ENCODE results near the gene TRIM65.
"Not testable (repeated sequence)": the region's sequence is repeated elsewhere in the genome, so short reads cannot be mapped to it uniquely, and the experiment has no call there.

TRIM65 gene

DNA sequence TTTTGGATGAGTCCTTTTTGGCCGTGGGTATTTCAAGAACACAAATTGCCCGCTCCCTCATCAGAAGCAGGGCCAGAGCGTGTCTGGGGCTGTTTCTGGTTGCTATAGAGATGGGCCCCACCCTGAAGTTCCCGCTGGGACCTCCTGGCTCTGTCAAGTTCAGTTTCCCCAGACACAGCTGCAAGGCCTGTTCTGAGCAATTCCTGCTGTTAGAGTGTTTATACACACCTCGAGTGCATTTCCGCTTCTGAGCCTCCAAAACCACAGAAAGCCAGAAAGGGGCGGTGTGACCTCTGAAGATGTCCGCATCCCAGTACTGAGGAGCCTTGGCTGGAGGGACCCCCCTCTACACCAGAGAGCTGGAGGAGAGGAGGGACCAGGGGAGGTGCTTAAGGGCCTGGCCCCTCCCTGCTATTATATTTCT, 32.3 kb downstream of the TRIM65 start:
- DNase-seq (ENCODE audit: low read depth, low spot score), result peak; percentile 87
- H3K4me3 ChIP-seq (ENCODE audit: low read length), result no peak overlapping the region; the same call in none of the 2 replicates

DNA sequence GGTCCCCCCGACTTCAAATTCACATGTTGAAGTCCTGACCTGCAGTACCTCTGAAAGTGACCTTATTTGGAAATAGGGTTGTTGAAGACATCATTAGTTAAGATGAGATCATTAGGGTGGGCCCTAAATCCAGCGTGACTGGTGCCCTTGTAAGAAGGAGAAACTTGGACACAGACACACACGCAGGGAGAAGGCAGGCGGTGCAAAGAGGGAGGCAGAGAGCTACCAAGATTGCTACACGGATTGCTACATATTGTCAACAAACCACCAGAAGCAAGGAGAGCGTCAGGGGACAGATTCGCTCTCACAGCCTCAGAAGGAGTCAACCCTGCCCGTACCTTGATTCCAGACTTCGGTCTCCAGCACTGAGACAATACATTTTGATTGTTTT, 34.8 kb downstream of the TRIM65 start:
- DNase-seq (ENCODE audit: low read depth, low spot score), result no peak

DNA sequence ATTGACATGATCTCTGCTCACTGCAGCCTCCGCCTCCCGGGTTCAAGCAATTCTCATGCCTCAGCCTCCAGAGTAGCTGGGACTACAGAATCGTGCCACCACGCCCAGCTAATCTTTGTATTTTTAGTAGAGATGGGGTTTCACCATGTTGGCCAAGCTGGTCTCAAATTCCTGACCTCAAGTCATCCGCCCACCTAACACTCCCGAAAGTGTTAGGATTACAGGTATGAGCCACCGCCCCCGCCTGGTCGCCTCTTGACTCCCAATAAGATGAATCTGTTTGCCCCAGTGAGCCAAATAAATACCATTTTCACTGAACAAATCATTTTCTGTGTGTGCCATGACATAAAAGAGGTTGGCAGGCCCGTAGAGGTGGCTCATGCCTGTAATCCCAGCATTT, 37.4 kb downstream of the TRIM65 start:
- not testable (repeated sequence) for DNase-seq (ENCODE audit: low read depth, low spot score); H3K4me3 ChIP-seq (ENCODE audit: low read length)

More for the DNA sequence above, 34.8 kb downstream of the TRIM65 start:
- H3K4me3 ChIP-seq (ENCODE audit: low read length), result no peak overlapping the region

- no peak for DNase-seq (ENCODE audit: low read depth, low spot score)
- peak overlapping the region; percentile 87 for H3K4me3 ChIP-seq (ENCODE audit: low read length)
Measured at GRCh38 chr17:75856062-75856756, 40.5 kb downstream of the TRIM65 start.

GRCh38 chr17:75855310-75856061, 41.3 kb downstream of the TRIM65 start, which contains the start of gene WBP2:
TSS of gene WBP2 (minus strand) at chr17:75855335. CDS start at chr17:75855297, 38 bp downstream.
- peak; percentile 100 for DNase-seq (ENCODE audit: low read depth, low spot score)
- H3K4me3 ChIP-seq (ENCODE audit: low read length), result peak within 1 kb of the TSS; percentile 87

GRCh38 chr17:75854881-75855309, 41.9 kb downstream of the TRIM65 start:
- peak overlapping the region; percentile 87 for H3K4me3 ChIP-seq (ENCODE audit: low read length)
- DNase-seq (ENCODE audit: low read depth, low spot score), result no peak

DNA sequence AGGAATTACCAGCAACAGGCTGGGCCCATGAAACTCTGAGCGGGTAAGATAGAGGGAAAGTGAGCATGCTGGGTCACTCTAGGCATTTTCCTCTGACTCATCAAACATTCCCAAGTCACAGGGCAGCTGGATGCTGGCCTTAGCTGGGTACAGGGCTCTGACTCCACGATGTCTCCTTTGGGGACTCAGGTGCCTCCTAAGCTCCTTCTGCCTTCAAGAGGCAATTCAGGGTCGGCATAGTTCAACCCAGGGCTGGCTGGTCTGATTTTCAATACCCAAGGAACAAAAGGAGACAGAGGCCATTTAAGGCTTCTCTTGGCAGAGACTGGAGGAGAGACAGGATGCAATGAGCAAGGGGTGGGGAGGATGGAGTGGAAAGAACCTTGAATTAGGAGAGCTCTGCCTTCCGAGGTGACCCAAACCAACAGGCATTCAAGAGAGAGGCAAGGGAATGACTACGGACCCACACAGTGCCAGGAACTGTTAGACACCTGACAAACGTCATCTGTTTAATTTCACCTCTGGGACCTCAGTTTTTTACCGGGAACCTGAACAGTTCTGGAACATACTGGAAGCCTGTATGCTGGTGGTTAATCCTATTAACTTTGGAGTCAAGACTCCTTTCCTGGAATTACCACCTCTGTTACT, 42.5 kb downstream of the TRIM65 start:
- no peak for DNase-seq (ENCODE audit: low read depth, low spot score)
- H3K4me3 ChIP-seq (ENCODE audit: low read length), result peak overlapping the region; percentile 87

DNA sequence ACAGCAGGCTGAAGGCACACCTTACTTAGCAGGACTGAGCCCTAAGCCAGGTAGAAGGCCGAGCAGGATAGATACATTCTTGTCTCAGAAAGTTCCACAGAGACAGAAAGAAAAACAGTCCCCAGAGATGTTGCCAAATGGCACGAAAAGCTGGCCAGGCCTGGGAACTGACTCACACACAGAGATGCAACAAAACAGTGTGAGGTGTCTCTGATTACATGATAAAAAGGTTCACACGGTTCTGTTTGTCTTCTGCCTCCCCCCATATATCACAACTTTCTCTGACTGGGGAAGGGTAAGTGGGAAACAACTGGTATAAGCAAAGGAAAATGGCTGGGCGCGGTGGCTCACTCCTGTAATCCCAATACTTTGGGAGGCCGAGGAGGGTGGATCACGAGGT, 43.3 kb downstream of the TRIM65 start:
- DNase-seq (ENCODE audit: low read depth, low spot score), result no peak

GRCh38 chr17:75851693-75851991, 45.1 kb downstream of the TRIM65 start:
- DNase-seq (ENCODE audit: low read depth, low spot score); H3K4me3 ChIP-seq (ENCODE audit: low read length): not testable (repeated sequence)

More for the DNA sequence above, 43.3 kb downstream of the TRIM65 start:
- H3K4me3 ChIP-seq (ENCODE audit: low read length), result no peak overlapping the region

DNA sequence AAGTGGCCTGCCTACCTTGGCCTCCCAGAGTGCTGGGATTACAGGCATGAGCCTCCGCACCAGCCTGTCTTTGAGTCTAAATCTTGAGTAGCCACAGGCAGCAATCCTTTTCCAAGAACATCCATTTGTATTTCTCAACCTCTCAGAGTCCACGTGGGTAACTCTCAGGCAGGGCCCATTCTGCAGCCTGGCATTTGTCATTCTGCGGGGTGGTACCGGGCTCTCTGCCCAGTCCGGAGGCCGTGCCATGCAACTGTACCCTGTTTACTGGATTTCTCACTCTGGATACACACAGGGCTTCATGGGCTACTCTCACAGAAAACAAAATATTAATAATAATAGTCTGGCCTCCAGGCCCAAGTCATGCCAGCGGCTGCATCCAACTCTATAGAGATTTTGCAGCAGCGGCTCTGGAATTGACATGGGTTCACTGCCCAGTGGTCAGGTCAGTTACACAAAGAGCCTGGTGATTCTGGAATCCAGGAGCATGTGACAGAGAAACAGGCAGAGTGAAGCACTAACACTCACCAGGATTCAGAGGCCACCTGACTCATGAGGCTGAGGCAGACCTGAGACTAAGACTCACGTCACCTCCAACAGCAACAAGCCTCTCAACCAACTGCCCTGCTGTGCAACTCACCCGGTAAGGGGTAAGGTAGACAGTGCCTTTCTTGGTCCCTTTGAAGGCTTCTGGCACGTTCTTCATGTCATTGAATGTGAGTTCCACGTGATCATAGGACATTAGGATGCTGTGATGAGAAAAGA, 45.6 kb downstream of the TRIM65 start:
- no peak for DNase-seq (ENCODE audit: low read depth, low spot score)
- no peak overlapping the region for H3K4me3 ChIP-seq (ENCODE audit: low read length)

- no peak overlapping the region for H3K4me3 ChIP-seq (ENCODE audit: low read length)
- DNase-seq (ENCODE audit: low read depth, low spot score), result no peak
Measured at GRCh38 chr17:75849724-75850123, 47.0 kb downstream of the TRIM65 start.

GRCh38 chr17:75849279-75849646, 47.5 kb downstream of the TRIM65 start:
- H3K4me3 ChIP-seq (ENCODE audit: low read length), result no peak overlapping the region
- DNase-seq (ENCODE audit: low read depth, low spot score), result no peak

DNA sequence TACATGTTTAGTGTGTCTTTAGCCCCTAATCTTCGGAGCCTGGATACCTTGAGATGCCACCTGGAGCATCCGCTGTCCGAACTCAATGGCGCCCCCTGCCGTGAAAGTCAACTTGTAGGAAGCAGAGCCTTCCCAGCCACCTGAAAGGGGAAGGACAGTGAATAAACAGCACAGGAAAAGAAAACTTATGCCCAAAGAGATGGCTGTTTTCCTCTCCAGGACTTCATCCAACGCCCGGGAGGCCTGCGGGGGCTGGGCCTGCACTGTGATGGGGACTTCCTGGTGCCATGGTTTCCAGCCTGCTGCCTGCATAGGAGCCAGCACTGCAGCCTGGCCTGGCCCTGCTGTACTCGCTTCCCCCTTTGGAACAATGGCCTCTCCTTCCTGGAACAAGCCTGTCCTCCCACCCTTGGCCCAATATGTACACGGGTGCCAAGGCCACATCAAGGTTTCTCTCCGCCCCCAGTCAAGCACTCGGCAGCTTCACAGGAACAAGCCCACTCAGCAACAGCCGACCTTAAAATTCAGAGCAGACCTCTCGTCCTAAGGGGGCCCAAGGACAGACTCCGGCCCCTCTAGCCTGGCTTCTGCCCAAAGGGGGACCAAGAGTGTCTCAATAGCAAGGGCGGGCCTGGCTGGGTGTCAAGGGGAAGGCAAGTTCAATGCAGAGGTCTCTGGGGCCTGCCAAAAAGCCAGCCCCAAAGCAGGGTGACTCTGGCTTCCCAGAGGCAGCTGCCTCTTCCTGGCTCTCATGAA, 48.0 kb downstream of the TRIM65 start:
- DNase-seq (ENCODE audit: low read depth, low spot score), result peak; percentile 59
- no peak overlapping the region for H3K4me3 ChIP-seq (ENCODE audit: low read length)

DNA sequence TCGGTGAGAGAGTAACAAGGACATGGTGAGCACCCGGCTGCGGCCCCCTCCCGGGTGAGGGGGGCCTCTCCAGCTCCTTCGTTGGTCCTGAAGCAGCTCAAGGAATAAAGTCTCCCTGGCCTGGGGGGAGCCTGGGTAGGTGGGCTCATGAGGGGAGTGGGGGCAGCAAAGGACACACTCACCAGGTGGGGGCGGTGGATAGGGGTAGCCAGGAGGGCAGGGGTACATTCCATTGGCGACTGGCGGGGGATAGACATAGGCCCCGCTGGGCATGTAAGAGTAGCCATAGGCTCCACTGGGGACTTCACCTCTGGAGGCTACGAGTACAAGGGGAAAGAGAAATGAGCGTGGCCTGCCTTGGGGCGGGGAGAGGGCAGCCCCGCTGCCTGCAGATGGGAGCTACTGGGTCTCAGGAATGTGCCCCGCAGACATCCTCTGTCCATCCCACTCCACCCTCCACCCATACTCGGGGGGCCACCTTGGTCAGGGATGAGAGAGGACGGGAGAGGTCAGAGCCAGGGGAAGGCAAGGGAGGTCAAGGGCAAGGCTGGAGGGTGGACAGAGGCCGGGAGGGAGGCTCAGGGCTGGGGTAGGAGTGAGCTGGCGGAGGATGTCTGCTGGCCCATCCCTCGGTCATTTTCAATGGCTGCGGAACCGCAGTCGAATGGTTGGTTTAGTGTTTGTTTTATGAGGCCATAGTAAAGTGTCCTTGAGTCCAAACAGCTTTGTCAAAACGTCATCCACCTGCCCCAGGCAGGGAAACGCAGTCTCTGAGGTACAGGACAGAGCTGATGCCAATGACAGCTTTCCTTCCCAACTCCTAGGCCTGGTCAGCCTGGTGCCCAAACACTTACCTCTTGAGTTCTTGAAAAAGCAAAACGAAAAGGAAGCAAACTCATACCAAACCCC, 48.9 kb downstream of the TRIM65 start:
- DNase-seq (ENCODE audit: low read depth, low spot score), result no peak
- H3K4me3 ChIP-seq (ENCODE audit: low read length), result no peak overlapping the region

GRCh38 chr17:75846692-75847613, 49.8 kb downstream of the TRIM65 start:
- no peak overlapping the region for H3K4me3 ChIP-seq (ENCODE audit: low read length)
- no peak for DNase-seq (ENCODE audit: low read depth, low spot score)

DNA sequence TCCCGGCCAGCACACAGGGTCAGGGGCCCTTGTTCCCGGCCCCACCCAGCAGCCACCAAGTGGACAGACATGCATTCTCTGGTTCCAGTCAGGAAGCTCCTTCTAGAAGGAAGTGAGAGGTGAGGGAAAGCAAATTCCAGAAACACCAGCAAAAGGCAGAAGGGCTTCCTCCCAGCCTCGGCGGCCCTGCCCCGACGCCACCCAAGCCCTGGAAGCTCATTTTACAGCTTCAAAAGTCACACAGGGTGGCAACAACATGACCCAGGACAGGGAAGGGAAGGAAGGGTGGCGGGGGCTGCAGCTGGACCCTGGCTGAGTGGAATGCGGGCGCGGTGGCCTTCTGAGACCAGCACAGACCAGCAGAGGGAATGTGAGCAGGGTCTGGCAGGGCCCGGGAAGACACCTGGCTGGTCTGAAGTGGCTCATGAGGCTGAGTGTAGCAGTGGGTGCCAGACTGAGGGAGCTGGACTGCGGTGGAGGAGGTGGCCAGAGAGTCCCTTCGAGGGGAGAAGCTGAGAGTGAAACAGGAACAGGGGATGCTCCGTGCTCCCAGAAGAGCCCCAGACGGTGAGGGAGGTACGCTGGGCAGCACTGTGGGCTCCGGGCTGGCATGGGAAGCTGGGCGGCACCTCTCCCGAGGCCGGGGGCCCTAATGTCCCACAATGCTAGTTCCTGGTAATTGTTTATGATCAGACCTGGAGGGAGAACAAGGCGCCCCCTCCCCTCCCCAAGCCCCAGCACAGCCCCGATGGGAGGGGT, 50.6 kb downstream of the TRIM65 start:
- no peak for DNase-seq (ENCODE audit: low read depth, low spot score)
- H3K4me3 ChIP-seq (ENCODE audit: low read length), result no peak overlapping the region
